GM19324 (cell line): Measurements from ENCODE around the gene ELP1.
"Not testable (repeated sequence)": the region's sequence is repeated elsewhere in the genome, so short reads cannot be mapped to it uniquely, and the experiment has no call there.

ENCODE experiments used
- ATAC-seq: cut with Tn5 transposase; IDR thresholded peaks from one replicate; pipeline ENCODE4 v1.9.1; 2021; ENCODE audit warnings: mild to moderate bottlenecking, moderate library complexity; ENCODE audit not compliant: unreplicated experiment, low FRiP score

ELP1 gene

GRCh38 chr9:108933718-108934322 is at the start of gene ELP1:
Gene ELP1 (minus strand): TSS chr9:108934124. CDS start chr9:108931146, 2,978 bp downstream.
- peak; percentile 88 for ATAC-seq

- no peak for ATAC-seq
These were observed 47.0 kb upstream of the ELP1 start for GRCh38 chr9:108980893-108981292.

- no peak for ATAC-seq
These were observed 44.3 kb upstream of the ELP1 start for GRCh38 chr9:108978205-108978604.

GRCh38 chr9:108973895-108974294 is 40.0 kb upstream of the ELP1 start:
- ATAC-seq: no peak

GRCh38 chr9:108972626-108973209 is 38.8 kb upstream of the ELP1 start:
- no peak for ATAC-seq

GRCh38 chr9:108972186-108972585 is 38.3 kb upstream of the ELP1 start:
- no peak for ATAC-seq

- not testable (repeated sequence) for ATAC-seq
These were observed 37.5 kb upstream of the ELP1 start for GRCh38 chr9:108971392-108971791.

- ATAC-seq: no peak
These were observed 34.0 kb upstream of the ELP1 start for GRCh38 chr9:108967916-108968315.

GRCh38 chr9:108963459-108964143 is 29.7 kb upstream of the ELP1 start:
- no peak for ATAC-seq

- ATAC-seq: no peak
These were observed 27.2 kb upstream of the ELP1 start for GRCh38 chr9:108961151-108961550.

GRCh38 chr9:108960331-108960730 is 26.4 kb upstream of the ELP1 start:
- no peak for ATAC-seq

GRCh38 chr9:108956631-108957026 is 22.7 kb upstream of the ELP1 start:
- no peak for ATAC-seq

GRCh38 chr9:108956022-108956630 is 22.2 kb upstream of the ELP1 start:
- ATAC-seq: no peak

GRCh38 chr9:108953983-108954574 is 20.2 kb upstream of the ELP1 start:
- ATAC-seq: no peak

GRCh38 chr9:108951578-108951977 is 17.7 kb upstream of the ELP1 start:
- ATAC-seq: no peak

- ATAC-seq: no peak
These were observed 16.2 kb upstream of the ELP1 start for GRCh38 chr9:108950168-108950567.

- ATAC-seq: no peak
These were observed 6.1 kb upstream of the ELP1 start for GRCh38 chr9:108939975-108940374.

- ATAC-seq: no peak
These were observed 3.8 kb upstream of the ELP1 start for GRCh38 chr9:108937561-108938305.

- ATAC-seq: peak; percentile 89
These were observed 484 bp upstream of the ELP1 start, which contains the start of gene ABITRAM for GRCh38 chr9:108934323-108934893. Gene ABITRAM (plus strand): TSS chr9:108934400. CDS start chr9:108934487, 87 bp downstream.

GRCh38 chr9:108933231-108933717 is 650 bp downstream of the ELP1 start:
- no peak for ATAC-seq
